DOHH2 (cell line): ENCODE results near the gene TNRC18.
"Not testable (repeated sequence)": the region's sequence is repeated elsewhere in the genome, so short reads cannot be mapped to it uniquely, and the experiment has no call there.

ENCODE experiments used
- H3F3A ChIP-seq: fragments of 200-600 bp; sonication (generic), shearing (Covaris generic); 2 replicates; pipeline ENCODE4 v1.6.0; 2016; ENCODE audit warnings: antibody characterized with exemption, mild to moderate bottlenecking; ENCODE audit not compliant: control insufficient read depth, insufficient read depth
- H3K27ac ChIP-seq: fragments of 200-600 bp; sonication (generic); 2 replicates; pipeline ENCODE4 v1.5.1; 2014; ENCODE audit warnings: low read depth, mild to moderate bottlenecking, low read length, moderate library complexity
- H3K27me3 ChIP-seq: fragments of 200-600 bp; sonication (generic); 2 replicates; pipeline ENCODE4 v1.6.1; 2014; ENCODE audit warnings: mild to moderate bottlenecking, low read length, mixed read lengths; ENCODE audit not compliant: control insufficient read depth
- H3K36me3 ChIP-seq: fragments of 200-600 bp; sonication (generic); 2 replicates; pipeline ENCODE4 v1.6.1; 2014; ENCODE audit warnings: mild to moderate bottlenecking, low read length, moderate library complexity, mixed read lengths; ENCODE audit not compliant: control insufficient read depth
- H3K4me1 ChIP-seq: fragments of 200-600 bp; sonication (generic); 2 replicates; pipeline ENCODE4 v1.6.1; 2014; ENCODE audit warnings: mild to moderate bottlenecking, low read length, mixed read lengths; ENCODE audit not compliant: control insufficient read depth
- H3K4me2 ChIP-seq: fragments of 200-600 bp; sonication (generic); 2 replicates; pipeline ENCODE4 v1.6.0; 2014; ENCODE audit warnings: mild to moderate bottlenecking, low read length, moderate library complexity
- H3K4me3 ChIP-seq: fragments of 200-600 bp; sonication (generic); 2 replicates; pipeline ENCODE4 v1.5.1; 2014; ENCODE audit warnings: mild to moderate bottlenecking, low read length, mixed read lengths
- H3K79me2 ChIP-seq: fragments of 200-600 bp; sonication (generic); 2 replicates; pipeline ENCODE4 v1.6.1; 2014; ENCODE audit warnings: mild to moderate bottlenecking, low read length, mixed read lengths; ENCODE audit not compliant: control insufficient read depth
- H3K9me2 ChIP-seq: fragments of 200-600 bp; sonication (generic); replicated peaks from 2 replicates; pipeline ENCODE4 v1.6.1; 2014; ENCODE audit warnings: mild to moderate bottlenecking, low read length, mixed read lengths; ENCODE audit not compliant: control insufficient read depth
- H3K9me3 ChIP-seq: fragments of 200-600 bp; sonication (generic); 2 replicates; pipeline ENCODE4 v1.6.1; 2014; ENCODE audit warnings: antibody characterized with exemption, low read length, mixed read lengths; ENCODE audit not compliant: control insufficient read depth, insufficient read depth
- H4K20me1 ChIP-seq: fragments of 200-600 bp; sonication (generic); 2 replicates; pipeline ENCODE4 v1.6.0; 2014; ENCODE audit warnings: low read depth, mild to moderate bottlenecking, antibody characterized with exemption, low read length, moderate library complexity; ENCODE audit not compliant: control insufficient read depth, insufficient read depth
- CTCF ChIP-seq: fragments of 200-600 bp; sonication (generic); IDR thresholded peaks from one replicate; pipeline ENCODE4 v1.5.1; 2014; ENCODE audit warnings: antibody characterized with exemption, mild to moderate bottlenecking, low read depth, low read length; ENCODE audit not compliant: poor library complexity, severe bottlenecking
- EZH2phosphoT487 ChIP-seq: fragments of 200-600 bp; sonication (generic); IDR thresholded peaks from 2 replicates; pipeline ENCODE4 v1.6.1; 2017; ENCODE audit warnings: borderline replicate concordance, mild to moderate bottlenecking, antibody characterized with exemption, low read length, moderate library complexity, mixed read lengths

Gene TNRC18

GRCh38 chr7:5423306-5423975 lies at the start of gene TNRC18:
Gene TNRC18, minus strand, starts transcription at chr7:5423834. Its CDS starts 2,588 bp downstream, at chr7:5421246.
- H3K79me2 ChIP-seq, result no peaks in the 10 kb centered on the region
- H3K4me3 ChIP-seq, result peak within 1 kb of the TSS; percentile 75
- H3K9me2 ChIP-seq, result no peaks in the 10 kb centered on the region
- no peaks in the 10 kb centered on the region for H3K36me3 ChIP-seq
- H3F3A ChIP-seq, result peaks cover 12% of the 10 kb centered on the region
- peak within 1 kb of the TSS; percentile 88 for H3K4me2 ChIP-seq
- TF ChIP-seq EZH2phosphoT487 (peak; percentile 76; the same call in 1 of the 2 replicates), CTCF (no peak)
- H4K20me1 ChIP-seq, result peaks cover 21% of the 10 kb centered on the region
- H3K27me3 ChIP-seq, result peaks cover 88% of the 10 kb centered on the region
- H3K4me1 ChIP-seq, result peaks cover 39% of the 10 kb centered on the region
- H3K9me3 ChIP-seq, result no peaks in the 10 kb centered on the region
- peak within 1 kb of the TSS; percentile 43 for H3K27ac ChIP-seq

- TF ChIP-seq CTCF, result peak; percentile 16
- TF ChIP-seq EZH2phosphoT487, result no peak
- H3K27ac ChIP-seq, result no peak overlapping the region
These were observed 49.0 kb upstream of the TNRC18 start for GRCh38 chr7:5472432-5473315.

GRCh38 chr7:5471623-5472022 lies 48.0 kb upstream of the TNRC18 start:
- not testable (repeated sequence) for H3K4me3 ChIP-seq, H3F3A ChIP-seq, H3K27ac ChIP-seq, H4K20me1 ChIP-seq, H3K4me1 ChIP-seq, H3K27me3 ChIP-seq, H3K9me3 ChIP-seq, H3K4me2 ChIP-seq, H3K9me2 ChIP-seq, H3K36me3 ChIP-seq, H3K79me2 ChIP-seq

More at GRCh38 chr7:5472432-5473315, 49.0 kb upstream of the TNRC18 start:
- Histone ChIP-seq H3K4me3 (no peak overlapping the region), H3K4me2 (no peak overlapping the region), H3K79me2 (no peaks in the 10 kb centered on the region), H3K4me1 (peaks cover under 1% of the 10 kb centered on the region), H3K9me3 (no peaks in the 10 kb centered on the region), H3K27me3 (no peaks in the 10 kb centered on the region), H3K9me2 (no peaks in the 10 kb centered on the region), H3F3A (no peaks in the 10 kb centered on the region), H4K20me1 (no peaks in the 10 kb centered on the region; the same call in 1 of the 2 replicates), H3K36me3 (peaks cover 6% of the 10 kb centered on the region)

GRCh38 chr7:5470816-5471215 lies 47.2 kb upstream of the TNRC18 start:
- Histone ChIP-seq H3K9me3 (no peaks in the 10 kb centered on the region), H3K79me2 (no peaks in the 10 kb centered on the region), H3K27me3 (no peaks in the 10 kb centered on the region), H3K9me2 (no peaks in the 10 kb centered on the region), H3K4me1 (no peaks in the 10 kb centered on the region), H4K20me1 (no peaks in the 10 kb centered on the region; the same call in 1 of the 2 replicates), H3K4me2 (no peak overlapping the region), H3K27ac (no peak overlapping the region), H3K4me3 (no peak overlapping the region), H3K36me3 (no peaks in the 10 kb centered on the region), H3F3A (no peaks in the 10 kb centered on the region)
- TF ChIP-seq EZH2phosphoT487 (no peak), CTCF (no peak)
